Stomach (tissue), 4 donors: ENCODE measurements around the gene LEFTY2.

Experiments
- POLR2A ChIP-seq, 4 donors: fragments of 450-650 bp; IDR thresholded peaks; one replicate each; pipeline ENCODE4 v1.6.1; 2016; ENCODE audit warnings: antibody characterized with exemption in 4 of 4, control low read depth in 2 of 4, mild to moderate bottlenecking in 1 of 4, moderate library complexity in 1 of 4
- TF ChIP-seq, protein P1 (sequence below), 7 experiments: fragments of 450-650 bp in 4 of 7; fragments of 200-600 bp in 3 of 7; sonication (generic) in 3 of 7; IDR thresholded peaks; one replicate each; pipeline ENCODE4 v1.5.1; 2016 to 2019; ENCODE audit warnings: antibody characterized with exemption in 7 of 7, control low read depth in 2 of 7, mild to moderate bottlenecking in 1 of 7

DNA sequence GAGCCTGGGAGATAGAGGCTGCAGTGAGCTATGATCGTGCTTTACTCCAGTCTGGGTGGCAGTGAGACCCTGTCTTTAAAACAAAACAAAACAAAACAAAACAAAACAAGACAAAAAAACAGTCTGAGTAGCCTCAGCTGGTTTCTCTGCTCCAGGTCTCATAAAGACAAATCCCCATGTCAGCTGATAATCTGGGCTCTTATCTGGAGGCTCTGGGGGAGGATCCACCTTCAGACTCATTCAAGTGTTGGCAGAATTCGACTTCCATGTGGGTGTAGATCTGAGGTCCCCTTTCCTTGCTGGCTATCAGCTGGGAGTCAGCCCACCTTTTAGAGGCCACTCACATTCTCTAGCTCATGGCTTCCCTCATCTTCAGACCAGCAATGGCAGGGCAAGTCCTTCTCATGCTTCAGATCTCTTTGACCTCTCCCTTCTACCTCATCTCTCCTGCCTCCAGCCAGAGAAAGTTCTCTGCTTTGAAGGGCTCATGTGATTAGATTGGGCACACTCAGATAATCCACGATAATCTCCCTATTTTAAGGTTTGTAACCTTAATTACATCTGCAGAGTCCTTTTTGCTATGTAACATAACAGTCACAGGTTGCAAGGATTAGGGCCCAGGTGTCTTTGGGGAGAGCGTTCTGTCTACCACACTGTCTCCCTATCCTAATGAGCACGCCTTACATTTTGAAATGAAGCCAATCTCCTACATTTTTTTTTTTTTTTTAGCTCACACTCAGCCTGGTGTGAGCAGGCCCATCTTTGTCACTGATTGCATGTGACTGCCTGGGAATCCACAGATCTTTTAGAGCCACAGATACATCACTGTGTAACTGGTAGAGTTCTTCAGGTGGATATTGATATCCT is 9.5 kb downstream of the LEFTY2 start:
- no peak for TF ChIP-seq POLR2A (IDR thresholded peaks at IDR 0.05)
- TF ChIP-seq, protein P1, sequence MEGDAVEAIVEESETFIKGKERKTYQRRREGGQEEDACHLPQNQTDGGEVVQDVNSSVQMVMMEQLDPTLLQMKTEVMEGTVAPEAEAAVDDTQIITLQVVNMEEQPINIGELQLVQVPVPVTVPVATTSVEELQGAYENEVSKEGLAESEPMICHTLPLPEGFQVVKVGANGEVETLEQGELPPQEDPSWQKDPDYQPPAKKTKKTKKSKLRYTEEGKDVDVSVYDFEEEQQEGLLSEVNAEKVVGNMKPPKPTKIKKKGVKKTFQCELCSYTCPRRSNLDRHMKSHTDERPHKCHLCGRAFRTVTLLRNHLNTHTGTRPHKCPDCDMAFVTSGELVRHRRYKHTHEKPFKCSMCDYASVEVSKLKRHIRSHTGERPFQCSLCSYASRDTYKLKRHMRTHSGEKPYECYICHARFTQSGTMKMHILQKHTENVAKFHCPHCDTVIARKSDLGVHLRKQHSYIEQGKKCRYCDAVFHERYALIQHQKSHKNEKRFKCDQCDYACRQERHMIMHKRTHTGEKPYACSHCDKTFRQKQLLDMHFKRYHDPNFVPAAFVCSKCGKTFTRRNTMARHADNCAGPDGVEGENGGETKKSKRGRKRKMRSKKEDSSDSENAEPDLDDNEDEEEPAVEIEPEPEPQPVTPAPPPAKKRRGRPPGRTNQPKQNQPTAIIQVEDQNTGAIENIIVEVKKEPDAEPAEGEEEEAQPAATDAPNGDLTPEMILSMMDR (IDR thresholded peaks at IDR 0.05) = no peak
